Breast epithelium (tissue), 4 donors: ENCODE results near the gene CFAP57. TPM values are rescaled to one million over a fixed set of nuclear protein-coding genes. Genes with fewer than 3 reads are reported as not detected.

Source experiments
- DNase-seq, 2 donors: peaks; one replicate each; pipeline ENCODE4 v3.0.0-alpha.2; 2019; ENCODE audit warnings: low spot score in 2 of 2
- H3K27ac ChIP-seq, 2 donors: fragments of 200-600 bp; sonication (generic) in 1 of 2; one replicate each; pipeline ENCODE4 v1.5.1; 2016 to 2019; ENCODE audit warnings: mild to moderate bottlenecking in 1 of 2
- H3K27me3 ChIP-seq, 2 donors: fragments of 200-600 bp; sonication (generic) in 1 of 2; one replicate each; pipeline versions ENCODE4 v1.5.1 to v1.6.0; 2017 to 2019; ENCODE audit warnings: control low read depth in 1 of 2, mild to moderate bottlenecking in 1 of 2
- H3K36me3 ChIP-seq: fragments of 200-600 bp; one replicate; pipeline ENCODE4 v1.5.1; 2019
- H3K4me1 ChIP-seq, 2 donors: fragments of 200-600 bp; sonication (generic); one replicate each; pipeline ENCODE4 v1.5.1; 2016 to 2019; ENCODE audit warnings: control low read depth in 1 of 2
- H3K4me3 ChIP-seq, 3 donors: fragments of 200-600 bp; sonication (generic); 1 replicate in 2 of 3; 2 replicates in 1 of 3; pipeline ENCODE4 v1.5.1; 2016 to 2019; ENCODE audit warnings: mild to moderate bottlenecking in 3 of 3, moderate library complexity in 2 of 3
- H3K9me3 ChIP-seq, 2 donors: fragments of 200-600 bp; sonication (generic) in 1 of 2; one replicate each; pipeline ENCODE4 v1.5.1; 2016 to 2019; ENCODE audit warnings: control low read depth in 1 of 2
- POLR2A ChIP-seq: fragments of 450-650 bp; IDR thresholded peaks from one replicate; pipeline ENCODE4 v1.6.1; 2016; ENCODE audit warnings: antibody characterized with exemption, mild to moderate bottlenecking, moderate library complexity
- POLR2AphosphoS5 ChIP-seq, 3 donors: sonication (generic); formaldehyde crosslinking; IDR thresholded peaks; one replicate each; pipeline ENCODE4 v1.6.1; 2017; ENCODE audit warnings: antibody characterized with exemption in 3 of 3
- intact Hi-C: fragments of 100-400 bp; cut with DNase I; formaldehyde crosslinking; loops from one replicate; pipeline ENCODE4 v1.15.1; 2023; ENCODE audit warnings: low total_unique reads
- total RNA-seq, 3 donors: library from RNA; depleted of rRNA; stranded (reverse); fragments of >200 nt; gene quantifications; one replicate each; pipeline ENCODE4 v1.1.0, GENCODE V29; 2016
- TF ChIP-seq, protein P1 (sequence below), 3 donors: fragments of 450-650 bp; IDR thresholded peaks; one replicate each; pipeline ENCODE4 v1.5.1; 2016 to 2017; ENCODE audit warnings: antibody characterized with exemption in 3 of 3, mild to moderate bottlenecking in 3 of 3, moderate library complexity in 3 of 3

The CFAP57 gene
- total RNA-seq, 3 donors from 2014 or later = 0.16 to 0.88 (median 0.66) TPM

DNA sequence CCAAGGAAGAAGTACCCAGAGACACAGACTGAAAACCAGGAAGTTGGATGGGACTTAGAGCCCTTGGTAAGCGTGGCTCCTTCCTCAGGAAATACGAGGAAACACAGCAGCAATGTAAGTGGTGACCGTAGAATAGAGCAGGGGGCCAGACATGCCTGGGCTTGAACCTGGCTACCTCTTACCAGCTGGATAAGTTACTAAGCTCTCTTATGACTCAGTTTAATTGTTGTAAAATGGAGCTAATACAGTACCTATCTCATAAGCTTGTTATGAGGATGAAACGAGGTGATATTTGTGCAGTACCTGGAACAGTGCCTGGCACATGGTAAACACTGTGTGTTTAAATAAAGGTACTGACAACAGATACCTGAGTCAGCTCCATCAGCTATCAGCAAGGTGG lies 19.3 kb upstream of the CFAP57 start:
- DNase-seq = no peak

DNA sequence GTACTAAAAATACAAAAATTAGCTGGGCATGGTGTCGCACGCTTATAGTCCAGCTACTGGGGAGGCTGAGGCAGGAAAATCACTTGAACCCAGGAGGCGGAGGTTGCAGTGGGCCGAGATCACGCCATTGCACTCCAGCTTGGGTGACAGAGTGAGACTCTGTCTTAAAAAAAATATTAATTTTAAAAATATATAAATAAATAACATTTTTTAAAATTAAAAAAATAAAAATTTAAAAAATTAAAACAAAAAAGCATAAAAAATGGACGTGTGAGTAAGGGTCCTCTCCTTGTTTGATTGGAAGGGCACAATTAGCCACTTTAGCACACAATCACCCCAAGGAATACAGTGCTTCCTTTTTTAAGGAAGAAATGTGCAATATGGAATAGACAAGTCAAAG lies 18.7 kb upstream of the CFAP57 start:
- intact Hi-C loops = loop anchor here (5.0 kb wide), 1 partner anchor 1561 kb away; no protein-coding TSS in a partner anchor
- no peak for TF ChIP-seq POLR2AphosphoS5 (IDR thresholded peaks at IDR 0.05)
- TF ChIP-seq, protein P1, sequence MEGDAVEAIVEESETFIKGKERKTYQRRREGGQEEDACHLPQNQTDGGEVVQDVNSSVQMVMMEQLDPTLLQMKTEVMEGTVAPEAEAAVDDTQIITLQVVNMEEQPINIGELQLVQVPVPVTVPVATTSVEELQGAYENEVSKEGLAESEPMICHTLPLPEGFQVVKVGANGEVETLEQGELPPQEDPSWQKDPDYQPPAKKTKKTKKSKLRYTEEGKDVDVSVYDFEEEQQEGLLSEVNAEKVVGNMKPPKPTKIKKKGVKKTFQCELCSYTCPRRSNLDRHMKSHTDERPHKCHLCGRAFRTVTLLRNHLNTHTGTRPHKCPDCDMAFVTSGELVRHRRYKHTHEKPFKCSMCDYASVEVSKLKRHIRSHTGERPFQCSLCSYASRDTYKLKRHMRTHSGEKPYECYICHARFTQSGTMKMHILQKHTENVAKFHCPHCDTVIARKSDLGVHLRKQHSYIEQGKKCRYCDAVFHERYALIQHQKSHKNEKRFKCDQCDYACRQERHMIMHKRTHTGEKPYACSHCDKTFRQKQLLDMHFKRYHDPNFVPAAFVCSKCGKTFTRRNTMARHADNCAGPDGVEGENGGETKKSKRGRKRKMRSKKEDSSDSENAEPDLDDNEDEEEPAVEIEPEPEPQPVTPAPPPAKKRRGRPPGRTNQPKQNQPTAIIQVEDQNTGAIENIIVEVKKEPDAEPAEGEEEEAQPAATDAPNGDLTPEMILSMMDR (IDR thresholded peaks at IDR 0.05) = no peak
- TF ChIP-seq POLR2A = no peak
- no peaks in the 10 kb centered on the region for H3K4me1 ChIP-seq
- H3K4me3 ChIP-seq = no peak overlapping the region
- no peak for DNase-seq
- H3K27ac ChIP-seq = no peak overlapping the region
- no peaks in the 10 kb centered on the region for H3K9me3 ChIP-seq
- H3K27me3 ChIP-seq = no peaks in the 10 kb centered on the region
- no peaks in the 10 kb centered on the region for H3K36me3 ChIP-seq

More for the DNA sequence above, 19.3 kb upstream of the CFAP57 start:
- Histone ChIP-seq H3K27ac (no peak overlapping the region), H3K36me3 (no peaks in the 10 kb centered on the region), H3K4me1 (no peaks in the 10 kb centered on the region), H3K9me3 (no peaks in the 10 kb centered on the region), H3K27me3 (no peaks in the 10 kb centered on the region), H3K4me3 (no peak overlapping the region)
- TF ChIP-seq, protein P1 (IDR thresholded peaks at IDR 0.05) = no peak
- TF ChIP-seq POLR2AphosphoS5 (IDR thresholded peaks at IDR 0.05) (no peak), POLR2A (no peak)
- intact Hi-C loops = loop anchor here (5.0 kb wide), 1 partner anchor 1561 kb away; no protein-coding TSS in a partner anchor

DNA sequence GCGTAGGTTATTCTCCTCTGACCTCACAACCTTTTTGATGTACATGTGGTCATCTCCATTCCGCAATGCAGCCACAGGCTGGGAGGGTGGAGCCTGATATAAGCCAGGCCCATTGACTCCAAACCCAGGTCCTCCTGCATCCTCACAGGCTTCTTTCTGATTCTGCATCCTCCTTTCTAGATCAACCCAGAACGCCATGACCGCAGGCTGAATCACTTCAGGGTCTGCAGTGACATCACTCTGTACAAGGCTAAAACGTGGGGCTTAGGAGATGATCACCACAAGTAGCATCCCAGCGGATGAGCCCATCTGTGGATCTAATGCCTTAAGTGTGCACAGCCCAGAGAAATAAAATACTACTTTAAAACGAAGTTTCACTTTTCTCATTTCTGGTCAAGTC lies 16.1 kb upstream of the CFAP57 start:
- no peak for DNase-seq
- TF ChIP-seq POLR2AphosphoS5 (IDR thresholded peaks at IDR 0.05) (no peak), POLR2A (no peak)
- TF ChIP-seq, protein P1 (IDR thresholded peaks at IDR 0.05) = no peak
- no peak overlapping the region for H3K27ac ChIP-seq
- H3K27me3 ChIP-seq = no peaks in the 10 kb centered on the region
- intact Hi-C loops = no loop called here
- H3K36me3 ChIP-seq = no peaks in the 10 kb centered on the region
- no peak overlapping the region for H3K4me3 ChIP-seq
- no peaks in the 10 kb centered on the region for H3K4me1 ChIP-seq
- no peaks in the 10 kb centered on the region for H3K9me3 ChIP-seq

DNA sequence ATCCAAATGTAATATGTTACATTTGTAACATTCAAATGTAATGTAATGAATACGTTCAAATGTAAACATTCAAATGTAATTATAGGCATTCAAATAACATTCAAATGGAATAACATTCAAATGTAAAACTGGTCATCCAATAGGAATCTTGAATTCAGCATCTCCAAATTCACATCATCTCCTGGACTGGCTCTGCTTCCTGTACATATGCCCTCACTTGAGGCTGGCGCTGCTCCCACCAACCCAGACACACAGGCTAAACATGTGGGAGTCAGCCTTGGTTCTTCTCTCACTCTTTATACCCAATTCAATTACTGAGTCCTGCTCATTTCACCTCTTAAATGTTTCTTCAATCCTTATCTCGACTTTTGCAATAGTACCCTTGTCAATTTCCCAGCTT lies 7.0 kb upstream of the CFAP57 start:
- Histone ChIP-seq H3K4me1 (no peaks in the 10 kb centered on the region), H3K27me3 (no peaks in the 10 kb centered on the region), H3K27ac (no peak overlapping the region), H3K4me3 (no peak overlapping the region), H3K9me3 (no peaks in the 10 kb centered on the region), H3K36me3 (peaks cover 14% of the 10 kb centered on the region)
- intact Hi-C loops = no loop called here
- no peak for DNase-seq
- TF ChIP-seq POLR2AphosphoS5 (IDR thresholded peaks at IDR 0.05) (no peak), POLR2A (no peak)
- TF ChIP-seq, protein P1 (IDR thresholded peaks at IDR 0.05) = no peak

DNA sequence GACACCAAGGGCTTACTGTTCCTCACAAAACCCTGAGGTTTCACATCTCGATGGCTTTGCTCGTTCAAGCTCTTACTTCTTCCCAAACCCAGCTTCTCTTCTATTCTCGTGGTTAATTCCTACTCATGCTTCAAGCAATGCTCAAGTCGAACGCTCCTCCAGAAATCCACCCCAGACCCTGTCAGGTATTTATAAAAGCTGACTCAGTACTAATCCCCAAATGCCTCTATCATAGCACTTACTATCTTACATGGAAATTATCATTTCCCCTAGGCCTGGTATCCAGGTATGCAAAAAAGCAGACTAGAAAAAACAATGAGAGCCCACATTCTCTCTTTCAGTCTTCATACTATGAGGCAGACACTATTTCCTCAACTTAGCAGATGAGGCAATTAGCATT lies 6.4 kb upstream of the CFAP57 start:
- H3K36me3 ChIP-seq = peaks cover 14% of the 10 kb centered on the region
- no peaks in the 10 kb centered on the region for H3K9me3 ChIP-seq
- no peak overlapping the region for H3K4me3 ChIP-seq
- peaks cover 0 to under 1% of the 10 kb centered on the region in 2 donors for H3K4me1 ChIP-seq
- intact Hi-C loops = no loop called here
- DNase-seq = no peak
- no peak for TF ChIP-seq POLR2AphosphoS5 (IDR thresholded peaks at IDR 0.05)
- no peak for TF ChIP-seq POLR2A
- TF ChIP-seq, protein P1 (IDR thresholded peaks at IDR 0.05) = no peak
- no peak overlapping the region for H3K27ac ChIP-seq
- no peaks in the 10 kb centered on the region for H3K27me3 ChIP-seq
